Gastrocnemius medialis (tissue), 4 donors: ENCODE data around the gene EPHA5. TPM values are rescaled to one million over a fixed set of nuclear protein-coding genes. Genes with fewer than 3 reads are reported as not detected.
A peak's percentile ranks its signal among the peaks of the same experiment; 100 is the strongest.

Source experiments
- ATAC-seq, 2 donors: fragments of 150-250 bp; one replicate each; pipeline ENCODE4 v1.9.1; 2016
- DNase-seq, 2 donors: peaks; one replicate each; pipeline ENCODE4 v3.0.0-alpha.2; 2019
- H3K27ac ChIP-seq, 4 donors: fragments of 200-600 bp; sonication (generic); 1 replicate in 1 of 4; 2 replicates in 3 of 4; pipeline ENCODE4 v1.5.1; 2016 to 2018; ENCODE audit warnings: mild to moderate bottlenecking in 2 of 4, moderate library complexity in 1 of 4
- H3K27me3 ChIP-seq, 3 donors: fragments of 200-600 bp; sonication (generic) in 2 of 3; 1 replicate in 1 of 3; 2 replicates in 2 of 3; pipeline versions ENCODE4 v1.5.1 to v1.6.0; 2016 to 2019; ENCODE audit warnings: mild to moderate bottlenecking in 1 of 3, moderate library complexity in 1 of 3
- H3K36me3 ChIP-seq, 2 donors: fragments of 200-600 bp; sonication (generic) in 1 of 2; one replicate each; pipeline ENCODE4 v1.5.1; 2017 to 2018
- H3K4me1 ChIP-seq, 2 donors: fragments of 200-600 bp; sonication (generic) in 1 of 2; one replicate each; pipeline ENCODE4 v1.5.1; 2016 to 2017; ENCODE audit warnings: mild to moderate bottlenecking in 2 of 2
- H3K4me3 ChIP-seq, 4 donors: fragments of 200-600 bp; sonication (generic) in 3 of 4; 1 replicate in 1 of 4; 2 replicates in 3 of 4; pipeline ENCODE4 v1.5.1; 2016 to 2019; ENCODE audit warnings: mild to moderate bottlenecking in 2 of 4
- H3K9me3 ChIP-seq, 3 donors: fragments of 200-600 bp; sonication (generic) in 2 of 3; 1 replicate in 1 of 3; 2 replicates in 2 of 3; pipeline ENCODE4 v1.5.1; 2016 to 2019
- CTCF ChIP-seq, 5 experiments: fragments of 450-650 bp in 3 of 5; fragments of 200-600 bp in 2 of 5; sonication (generic) in 2 of 5; IDR thresholded peaks in 4 of 5; conservative IDR thresholded peaks in 1 of 5; 1 replicate in 4 of 5; 2 replicates in 1 of 5; pipeline ENCODE4 v1.5.1; 2016 to 2019; ENCODE audit warnings: antibody characterized with exemption in 5 of 5, mild to moderate bottlenecking in 3 of 5, moderate library complexity in 3 of 5
- POLR2A ChIP-seq, 2 donors: fragments of 450-650 bp; IDR thresholded peaks; one replicate each; pipeline ENCODE4 v1.6.1; 2017; ENCODE audit warnings: antibody characterized with exemption in 2 of 2, mild to moderate bottlenecking in 2 of 2, moderate library complexity in 2 of 2
- in situ Hi-C, 4 donors: fragments of 200-750 bp; cut with MboI; loops; one replicate each; pipeline versions ENCODE4 v1.15.0 to v1.8.0; 2017; ENCODE audit warnings: low sequenced_read_pairs in 4 of 4
- intact Hi-C: fragments of 100-400 bp; cut with DNase I; formaldehyde crosslinking; loops from one replicate; pipeline ENCODE4 v1.15.1; 2023; ENCODE audit warnings: low total_unique reads
- total RNA-seq, 4 donors: library from RNA; depleted of rRNA; stranded (reverse); fragments of >200 nt; gene quantifications; one replicate each; pipeline versions ENCODE4 v1.1.0 to v1.2.3, GENCODE V29; 2016

Gene EPHA5
- total RNA-seq, 4 donors from 2014 or later = not detected

DNA sequence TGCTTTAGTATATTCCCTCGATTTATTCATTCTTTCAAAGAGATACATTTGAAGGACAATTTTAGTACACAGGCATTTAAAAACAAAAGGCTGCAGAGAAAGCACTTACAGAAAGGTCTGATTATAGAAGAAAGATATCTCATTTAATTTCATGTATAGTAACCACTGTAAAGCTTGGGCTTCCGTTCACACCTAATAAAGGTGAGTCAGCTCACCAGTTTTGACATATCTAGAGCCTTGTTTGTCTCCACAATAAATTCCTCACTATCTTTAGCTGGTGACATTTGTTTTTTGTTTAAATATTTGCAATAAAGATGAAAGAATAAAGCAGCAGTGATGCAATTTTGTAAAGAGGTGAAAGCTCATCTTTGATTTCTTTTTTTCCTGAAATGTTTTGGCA is 1.1 kb upstream of the EPHA5 start:
- DNase-seq = no peak
- Histone ChIP-seq H3K9me3 (no peaks in the 10 kb centered on the region), H3K27ac (no peak overlapping the region), H3K4me3 (no peak overlapping the region), H3K27me3 (peaks cover 27 to 51% (median 27%) of the 10 kb centered on the region in 3 donors), H3K36me3 (no peaks in the 10 kb centered on the region), H3K4me1 (peaks cover 0 to 18% of the 10 kb centered on the region in 2 donors)
- in situ Hi-C loops (no loop called here), intact Hi-C loops (no loop called here)
- no peak for TF ChIP-seq POLR2A (IDR thresholded peaks at IDR 0.05)
- no peak for TF ChIP-seq CTCF (IDR thresholded peaks at IDR 0.05 in 4 of 5, conservative IDR thresholded peaks at IDR 0.05 in 1 of 5)
- ATAC-seq = no peak

DNA sequence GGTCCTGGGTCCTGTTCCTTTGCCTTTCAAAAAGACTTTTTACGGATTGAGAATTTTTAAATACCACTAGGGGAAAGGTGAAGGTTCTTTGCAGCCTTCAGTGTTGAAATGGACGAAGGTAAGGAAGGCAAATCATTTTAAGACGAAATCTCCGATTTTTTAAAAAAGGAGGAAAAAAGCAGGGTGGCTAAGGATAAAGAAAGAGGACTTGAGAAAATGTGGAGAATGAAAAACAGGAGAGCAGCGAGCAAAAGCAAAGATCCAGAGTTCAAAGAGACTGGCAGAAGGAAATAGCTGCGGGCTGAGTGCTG is 314 bp downstream of the EPHA5 start:
- no peaks in the 10 kb centered on the region for H3K9me3 ChIP-seq
- intact Hi-C loops = no loop called here
- TF ChIP-seq CTCF (IDR thresholded peaks at IDR 0.05 in 4 of 5, conservative IDR thresholded peaks at IDR 0.05 in 1 of 5) (no peak), POLR2A (IDR thresholded peaks at IDR 0.05) (no peak)
- H3K36me3 ChIP-seq = no peaks in the 10 kb centered on the region
- H3K4me3 ChIP-seq = peak overlapping the region; percentile 27 to 49 (median 34)
- DNase-seq = no peak
- peaks cover 0 to 18% of the 10 kb centered on the region in 2 donors for H3K4me1 ChIP-seq
- peaks cover 27 to 51% (median 27%) of the 10 kb centered on the region in 3 donors for H3K27me3 ChIP-seq
- no peak for ATAC-seq
- no peak overlapping the region for H3K27ac ChIP-seq
- in situ Hi-C loops = no loop called here

- H3K4me1 ChIP-seq = peaks cover 0 to 18% of the 10 kb centered on the region in 2 donors
- peaks cover 27 to 51% (median 27%) of the 10 kb centered on the region in 3 donors for H3K27me3 ChIP-seq
- TF ChIP-seq POLR2A (IDR thresholded peaks at IDR 0.05) (no peak), CTCF (IDR thresholded peaks at IDR 0.05 in 4 of 5, conservative IDR thresholded peaks at IDR 0.05 in 1 of 5) (no peak)
- intact Hi-C loops (no loop called here), in situ Hi-C loops (no loop called here)
- peak overlapping the region; percentile 27 to 49 (median 34) for H3K4me3 ChIP-seq
- H3K9me3 ChIP-seq = no peaks in the 10 kb centered on the region
- ATAC-seq (no peak), DNase-seq (no peak)
- no peak overlapping the region for H3K27ac ChIP-seq
- H3K36me3 ChIP-seq = no peaks in the 10 kb centered on the region
Measured at GRCh38 chr4:65669111-65670019, 924 bp downstream of the EPHA5 start.

DNA sequence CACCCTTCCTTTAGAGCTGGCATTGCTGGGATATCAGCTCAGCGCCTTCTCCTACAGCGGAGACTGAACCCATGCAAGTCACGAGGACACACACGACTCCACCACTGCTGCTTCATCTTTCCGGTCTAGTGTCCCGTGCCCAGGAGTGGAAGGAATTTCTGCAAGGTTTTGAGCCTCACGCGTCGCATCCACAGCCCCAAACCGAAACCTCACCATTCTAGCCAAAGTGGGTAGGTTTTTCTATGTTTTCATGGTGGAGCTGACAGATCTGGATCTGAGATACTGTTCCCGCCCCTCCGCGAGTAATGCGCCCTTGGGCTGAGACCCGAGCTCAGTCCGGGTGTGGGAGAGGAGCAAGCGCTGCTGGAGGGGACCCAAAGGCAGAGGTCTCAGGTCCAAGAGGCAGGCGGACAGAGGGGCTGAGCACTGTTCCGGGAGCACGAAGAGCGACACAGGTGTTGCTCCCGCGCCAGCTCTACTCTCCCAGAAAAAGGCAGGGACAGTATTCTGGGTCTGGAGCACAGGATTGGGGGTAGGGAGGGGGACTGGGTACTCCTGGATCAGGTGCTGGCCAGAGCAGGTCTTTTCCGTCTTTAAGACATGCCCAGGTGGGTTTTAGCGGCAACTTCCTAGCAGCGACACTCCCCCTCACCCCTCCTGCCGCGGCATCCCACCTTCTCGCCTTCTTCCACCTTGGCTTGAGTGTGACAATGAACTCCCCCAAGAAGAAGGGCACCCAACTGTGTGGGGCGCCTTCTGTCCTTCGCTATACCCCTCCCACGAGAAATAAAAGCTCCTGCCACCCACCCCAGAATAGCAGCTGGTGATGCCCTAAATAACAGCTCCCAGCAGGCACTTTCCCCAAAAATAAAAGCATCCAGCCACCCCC is 1.8 kb downstream of the EPHA5 start:
- intact Hi-C loops = no loop called here
- DNase-seq = no peak
- peaks cover 27 to 51% (median 27%) of the 10 kb centered on the region in 3 donors for H3K27me3 ChIP-seq

More for the DNA sequence above, 1.8 kb downstream of the EPHA5 start:
- H3K27ac ChIP-seq = no peak overlapping the region
- H3K9me3 ChIP-seq = no peaks in the 10 kb centered on the region
- peaks cover 0 to 18% of the 10 kb centered on the region in 2 donors for H3K4me1 ChIP-seq
- no peak for ATAC-seq
- in situ Hi-C loops = no loop called here
- H3K4me3 ChIP-seq = peak overlapping the region; percentile 3 to 49 (median 28)
- no peaks in the 10 kb centered on the region for H3K36me3 ChIP-seq
- TF ChIP-seq CTCF (IDR thresholded peaks at IDR 0.05 in 4 of 5, conservative IDR thresholded peaks at IDR 0.05 in 1 of 5) = no peak
